Gastrocnemius medialis (tissue), 4 donors: ENCODE measurements around the gene ADCY4.

Experiments
- POLR2A ChIP-seq, 2 donors: fragments of 450-650 bp; IDR thresholded peaks; one replicate each; pipeline ENCODE4 v1.6.1; 2017; ENCODE audit warnings: antibody characterized with exemption in 2 of 2, mild to moderate bottlenecking in 2 of 2, moderate library complexity in 2 of 2
- TF ChIP-seq, protein P1 (sequence below), 5 experiments: fragments of 450-650 bp in 3 of 5; fragments of 200-600 bp in 2 of 5; sonication (generic) in 2 of 5; IDR thresholded peaks in 4 of 5; conservative IDR thresholded peaks in 1 of 5; 1 replicate in 4 of 5; 2 replicates in 1 of 5; pipeline ENCODE4 v1.5.1; 2016 to 2019; ENCODE audit warnings: antibody characterized with exemption in 5 of 5, mild to moderate bottlenecking in 3 of 5, moderate library complexity in 3 of 5

DNA sequence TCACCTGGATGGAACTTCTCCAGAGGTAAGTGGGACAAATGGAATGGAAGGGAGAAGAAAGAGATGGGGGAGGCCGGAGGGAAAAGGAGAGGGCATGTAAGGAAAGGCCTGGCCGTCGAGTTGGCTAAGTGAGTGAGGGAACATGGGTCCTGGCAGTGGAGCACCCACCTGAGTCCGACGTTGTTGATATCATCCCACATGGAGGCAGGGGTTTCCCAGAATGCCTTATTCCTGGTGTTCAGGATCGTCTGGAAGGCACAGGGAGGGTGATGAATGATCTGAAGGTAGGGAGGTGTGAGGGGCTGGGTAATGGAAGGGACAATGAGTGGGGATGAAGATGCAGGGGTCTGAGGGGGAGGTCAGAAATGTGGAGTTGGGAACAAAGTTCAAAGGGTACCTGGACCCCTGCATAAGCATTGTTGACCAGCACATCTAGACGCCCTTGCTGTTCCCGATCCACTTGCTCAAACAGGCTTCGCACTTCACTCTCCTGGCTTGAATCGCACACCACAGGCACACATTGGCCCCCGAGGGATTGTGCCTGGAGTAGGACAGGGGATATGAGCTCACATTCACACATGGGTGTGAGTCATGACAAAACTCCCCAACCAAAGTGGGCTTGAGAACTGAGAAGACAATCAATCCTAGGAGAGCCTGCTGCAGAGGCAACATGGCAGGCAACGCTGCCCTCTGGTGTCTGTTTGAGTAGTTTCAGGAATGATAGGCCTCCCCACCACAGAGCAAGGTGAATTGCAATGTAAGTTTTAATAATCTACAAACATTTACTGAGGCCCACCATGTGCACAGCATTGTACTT, 38.3 kb downstream of the ADCY4 start:
- no peak for TF ChIP-seq POLR2A (IDR thresholded peaks at IDR 0.05)
- TF ChIP-seq, protein P1, sequence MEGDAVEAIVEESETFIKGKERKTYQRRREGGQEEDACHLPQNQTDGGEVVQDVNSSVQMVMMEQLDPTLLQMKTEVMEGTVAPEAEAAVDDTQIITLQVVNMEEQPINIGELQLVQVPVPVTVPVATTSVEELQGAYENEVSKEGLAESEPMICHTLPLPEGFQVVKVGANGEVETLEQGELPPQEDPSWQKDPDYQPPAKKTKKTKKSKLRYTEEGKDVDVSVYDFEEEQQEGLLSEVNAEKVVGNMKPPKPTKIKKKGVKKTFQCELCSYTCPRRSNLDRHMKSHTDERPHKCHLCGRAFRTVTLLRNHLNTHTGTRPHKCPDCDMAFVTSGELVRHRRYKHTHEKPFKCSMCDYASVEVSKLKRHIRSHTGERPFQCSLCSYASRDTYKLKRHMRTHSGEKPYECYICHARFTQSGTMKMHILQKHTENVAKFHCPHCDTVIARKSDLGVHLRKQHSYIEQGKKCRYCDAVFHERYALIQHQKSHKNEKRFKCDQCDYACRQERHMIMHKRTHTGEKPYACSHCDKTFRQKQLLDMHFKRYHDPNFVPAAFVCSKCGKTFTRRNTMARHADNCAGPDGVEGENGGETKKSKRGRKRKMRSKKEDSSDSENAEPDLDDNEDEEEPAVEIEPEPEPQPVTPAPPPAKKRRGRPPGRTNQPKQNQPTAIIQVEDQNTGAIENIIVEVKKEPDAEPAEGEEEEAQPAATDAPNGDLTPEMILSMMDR (IDR thresholded peaks at IDR 0.05 in 4 of 5, conservative IDR thresholded peaks at IDR 0.05 in 1 of 5), result peak; percentile 28 to 67 (median 53)
